ENCODE data around the gene NFKBIA. TPM values are rescaled to one million over a fixed set of nuclear protein-coding genes. Genes with fewer than 3 reads are reported as not detected.
"Not testable (repeated sequence)": the region's sequence is repeated elsewhere in the genome, so short reads cannot be mapped to it uniquely, and the experiment has no call there.

NFKBIA gene, protein sequence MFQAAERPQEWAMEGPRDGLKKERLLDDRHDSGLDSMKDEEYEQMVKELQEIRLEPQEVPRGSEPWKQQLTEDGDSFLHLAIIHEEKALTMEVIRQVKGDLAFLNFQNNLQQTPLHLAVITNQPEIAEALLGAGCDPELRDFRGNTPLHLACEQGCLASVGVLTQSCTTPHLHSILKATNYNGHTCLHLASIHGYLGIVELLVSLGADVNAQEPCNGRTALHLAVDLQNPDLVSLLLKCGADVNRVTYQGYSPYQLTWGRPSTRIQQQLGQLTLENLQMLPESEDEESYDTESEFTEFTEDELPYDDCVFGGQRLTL
- total RNA-seq (2014; rRNA removed; shearing (Covaris generic)) = 98.1 and 101 TPM in 2 replicates

DNA sequence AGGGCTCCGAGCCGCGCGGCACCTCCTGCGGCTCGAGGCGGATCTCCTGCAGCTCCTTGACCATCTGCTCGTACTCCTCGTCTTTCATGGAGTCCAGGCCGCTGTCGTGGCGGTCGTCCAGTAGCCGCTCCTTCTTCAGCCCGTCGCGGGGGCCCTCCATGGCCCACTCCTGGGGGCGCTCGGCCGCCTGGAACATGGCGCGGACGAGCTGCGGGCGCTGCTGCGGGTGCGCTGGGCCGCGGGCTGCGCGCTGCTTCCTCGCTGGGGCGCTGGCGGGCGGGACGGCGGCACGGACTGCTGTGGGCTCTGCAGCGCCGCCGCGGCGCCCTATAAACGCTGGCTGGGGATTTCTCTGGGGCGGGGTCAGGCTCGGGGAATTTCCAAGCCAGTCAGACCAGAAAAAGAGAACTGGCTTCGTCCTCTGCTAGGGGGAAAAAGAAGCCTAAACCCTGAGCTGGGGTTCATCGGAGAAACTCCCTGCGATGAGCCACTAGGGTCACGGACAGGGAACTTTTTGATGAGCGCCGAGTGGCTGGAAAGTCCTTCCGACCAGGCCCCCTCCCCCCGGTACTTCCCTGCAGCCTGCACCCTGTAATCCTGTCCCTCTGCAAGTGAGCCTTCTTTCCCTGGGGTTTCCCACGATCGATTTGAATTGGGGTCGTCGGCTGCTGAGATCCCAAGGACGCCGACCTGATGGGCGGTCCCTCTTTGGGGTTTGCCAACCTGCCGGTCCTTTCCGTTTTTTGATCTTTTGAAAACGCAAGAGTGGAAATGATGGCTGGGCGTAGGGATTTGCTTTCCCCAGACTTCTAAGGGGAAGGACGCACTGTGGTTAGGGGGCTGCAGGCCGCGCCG is at the start of gene NFKBIA:
Gene NFKBIA (minus strand): TSS at position 301 of the 855 bp plus-strand sequence. CDS start 105 bp downstream, at position 196.
- peak; percentile 84 for DNase-seq (ENCODE audit: low spot score)
- in situ Hi-C loops (cut with HindIII; ENCODE audit: low sequenced_read_pairs) = loop anchor here (10.0 to 25.0 kb wide), 2 partner anchors 180 to 367 kb away; partner anchors contain the start of gene FAM177A1

DNA sequence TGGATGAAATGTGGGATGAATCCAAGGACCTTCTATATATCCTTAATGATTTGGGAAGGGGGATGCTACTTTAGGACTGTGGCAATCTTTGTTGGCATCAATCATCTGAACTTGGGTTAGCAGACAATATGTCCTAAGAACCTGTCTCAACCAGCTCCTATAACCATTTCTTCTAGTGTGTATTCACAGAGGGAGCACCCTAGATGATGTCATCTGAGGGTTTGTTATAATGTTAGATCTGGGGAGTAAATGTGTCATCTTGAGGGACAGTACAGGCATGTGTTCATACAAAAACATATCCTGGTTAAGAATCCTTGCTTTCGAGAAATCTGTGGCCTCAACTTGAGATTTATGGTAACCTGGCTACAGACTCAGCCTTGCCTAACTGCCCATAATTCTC is 41.9 kb upstream of the NFKBIA start:
- DNase-seq (ENCODE audit: low spot score) = no peak
- in situ Hi-C loops (cut with HindIII; ENCODE audit: low sequenced_read_pairs) = loop anchor here (25.0 kb wide), 1 partner anchor 241 kb away; no protein-coding TSS in a partner anchor

DNA sequence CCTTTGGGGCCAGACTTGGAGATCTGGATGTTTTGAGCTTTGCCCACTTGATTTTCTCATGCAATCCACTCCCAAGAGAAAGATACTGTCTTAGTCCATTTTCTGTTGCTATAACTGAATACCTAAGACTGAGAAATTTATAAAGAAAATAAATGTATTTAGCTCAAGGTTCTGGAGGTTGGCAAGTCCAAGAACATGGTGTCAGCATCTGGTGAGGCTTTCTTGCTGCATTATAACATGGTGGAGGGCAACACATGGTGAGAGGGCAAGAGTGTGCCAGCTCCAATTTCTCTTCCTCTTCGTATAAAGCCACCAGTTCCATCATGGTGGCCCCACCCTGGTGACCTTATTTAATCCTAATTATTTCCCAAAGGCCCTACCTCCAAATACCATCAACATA is 39.6 kb upstream of the NFKBIA start:
- DNase-seq (ENCODE audit: low spot score) = no peak
- in situ Hi-C loops (cut with HindIII; ENCODE audit: low sequenced_read_pairs) = loop anchor here (25.0 kb wide), 1 partner anchor 243 kb away; no protein-coding TSS in a partner anchor

GRCh38 chr14:35441160-35441559 is 36.6 kb upstream of the NFKBIA start:
- in situ Hi-C loops (cut with HindIII; ENCODE audit: low sequenced_read_pairs) = loop anchor here (25.0 kb wide), 1 partner anchor 246 kb away; no protein-coding TSS in a partner anchor

GRCh38 chr14:35438910-35439713 is 34.6 kb upstream of the NFKBIA start:
- in situ Hi-C loops (cut with HindIII; ENCODE audit: low sequenced_read_pairs) = loop anchor here (25.0 kb wide), 1 partner anchor 248 kb away; no protein-coding TSS in a partner anchor
- DNase-seq (ENCODE audit: low spot score) = no peak

More at GRCh38 chr14:35441160-35441559, 36.6 kb upstream of the NFKBIA start:
- no peak for DNase-seq (ENCODE audit: low spot score)

DNA sequence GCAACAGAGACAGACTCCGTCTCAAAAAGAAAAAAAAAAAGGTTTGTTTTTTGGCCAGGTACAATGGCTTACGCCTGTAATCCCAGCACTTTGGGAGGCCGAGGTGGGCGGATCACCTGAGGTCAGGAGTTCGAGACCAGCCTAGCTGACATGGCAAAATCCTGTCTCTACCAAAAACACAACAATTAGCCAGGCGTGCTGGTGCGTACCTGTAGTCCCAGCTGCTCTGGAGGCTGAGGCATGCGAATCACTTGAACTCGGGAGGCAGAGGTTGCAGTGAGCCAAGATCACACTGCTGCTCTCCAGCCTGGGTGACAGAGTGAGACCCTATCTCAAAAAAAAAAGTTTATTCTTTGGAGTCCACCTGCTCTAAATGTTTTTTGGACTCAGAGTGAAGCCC is 33.9 kb upstream of the NFKBIA start:
- DNase-seq (ENCODE audit: low spot score) = not testable (repeated sequence)
- in situ Hi-C loops (cut with HindIII; ENCODE audit: low sequenced_read_pairs) = loop anchor here (25.0 kb wide), 1 partner anchor 249 kb away; no protein-coding TSS in a partner anchor

- DNase-seq (ENCODE audit: low spot score) = no peak
- in situ Hi-C loops (cut with HindIII; ENCODE audit: low sequenced_read_pairs) = loop anchor here (25.0 kb wide), 1 partner anchor 252 kb away; no protein-coding TSS in a partner anchor
Observed at GRCh38 chr14:35435177-35435576, 30.6 kb upstream of the NFKBIA start.

DNA sequence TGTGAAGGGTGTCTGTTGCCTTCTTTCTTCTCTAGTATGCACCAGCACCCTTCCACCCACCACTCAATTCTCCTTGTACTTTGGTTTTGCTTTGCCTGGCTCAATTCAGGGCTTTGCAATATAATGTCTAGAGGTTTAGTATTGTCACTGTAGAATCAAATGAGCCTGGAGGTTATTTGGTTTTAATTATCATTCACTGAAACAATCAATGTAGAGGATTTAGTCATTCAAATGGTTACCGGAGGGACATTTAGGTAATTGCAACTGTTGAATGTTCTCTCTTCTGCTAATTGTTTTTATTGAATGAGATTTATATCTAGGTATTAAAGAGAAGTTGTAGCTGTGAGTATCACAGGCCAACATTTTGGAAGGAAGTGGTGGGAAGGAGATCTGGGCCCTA is 29.3 kb upstream of the NFKBIA start:
- in situ Hi-C loops (cut with HindIII; ENCODE audit: low sequenced_read_pairs) = loop anchor here (25.0 kb wide), 1 partner anchor 253 kb away; no protein-coding TSS in a partner anchor
- DNase-seq (ENCODE audit: low spot score) = no peak

- DNase-seq (ENCODE audit: low spot score) = no peak
- in situ Hi-C loops (cut with HindIII; ENCODE audit: low sequenced_read_pairs) = loop anchor here (25.0 kb wide), 1 partner anchor 257 kb away; no protein-coding TSS in a partner anchor
Observed at GRCh38 chr14:35430459-35431199, 26.1 kb upstream of the NFKBIA start.

- no peak for DNase-seq (ENCODE audit: low spot score)
- in situ Hi-C loops (cut with HindIII; ENCODE audit: low sequenced_read_pairs) = loop anchor here (25.0 kb wide), 1 partner anchor 257 kb away; no protein-coding TSS in a partner anchor
Observed at GRCh38 chr14:35429951-35430350, 25.4 kb upstream of the NFKBIA start.

DNA sequence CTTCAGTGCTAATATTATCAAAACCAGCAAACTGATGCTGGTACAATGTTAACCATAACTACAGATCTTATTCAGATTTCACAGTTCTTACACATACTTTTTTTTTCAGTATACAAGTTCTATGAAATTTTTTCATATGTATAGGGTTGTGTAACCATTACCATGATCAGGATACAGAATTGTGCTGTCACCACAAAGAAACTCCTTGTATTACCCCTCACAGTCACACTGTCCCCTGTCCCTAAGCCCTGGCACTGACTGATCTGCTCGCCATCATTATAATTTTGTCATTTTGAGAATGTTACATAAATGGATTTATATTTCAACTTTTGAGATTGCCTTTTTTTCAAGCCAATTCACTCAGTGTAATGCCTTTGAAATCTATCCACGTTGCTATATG is 21.3 kb upstream of the NFKBIA start:
- DNase-seq (ENCODE audit: low spot score) = no peak
- in situ Hi-C loops (cut with HindIII; ENCODE audit: low sequenced_read_pairs) = loop anchor here (25.0 kb wide), 1 partner anchor 261 kb away; no protein-coding TSS in a partner anchor

- in situ Hi-C loops (cut with HindIII; ENCODE audit: low sequenced_read_pairs) = loop anchor here (25.0 kb wide), 1 partner anchor 386 kb away; the partner anchor contains the start of gene FAM177A1
- no peak for DNase-seq (ENCODE audit: low spot score)
Observed at GRCh38 chr14:35423621-35424020, 19.1 kb upstream of the NFKBIA start.

DNA sequence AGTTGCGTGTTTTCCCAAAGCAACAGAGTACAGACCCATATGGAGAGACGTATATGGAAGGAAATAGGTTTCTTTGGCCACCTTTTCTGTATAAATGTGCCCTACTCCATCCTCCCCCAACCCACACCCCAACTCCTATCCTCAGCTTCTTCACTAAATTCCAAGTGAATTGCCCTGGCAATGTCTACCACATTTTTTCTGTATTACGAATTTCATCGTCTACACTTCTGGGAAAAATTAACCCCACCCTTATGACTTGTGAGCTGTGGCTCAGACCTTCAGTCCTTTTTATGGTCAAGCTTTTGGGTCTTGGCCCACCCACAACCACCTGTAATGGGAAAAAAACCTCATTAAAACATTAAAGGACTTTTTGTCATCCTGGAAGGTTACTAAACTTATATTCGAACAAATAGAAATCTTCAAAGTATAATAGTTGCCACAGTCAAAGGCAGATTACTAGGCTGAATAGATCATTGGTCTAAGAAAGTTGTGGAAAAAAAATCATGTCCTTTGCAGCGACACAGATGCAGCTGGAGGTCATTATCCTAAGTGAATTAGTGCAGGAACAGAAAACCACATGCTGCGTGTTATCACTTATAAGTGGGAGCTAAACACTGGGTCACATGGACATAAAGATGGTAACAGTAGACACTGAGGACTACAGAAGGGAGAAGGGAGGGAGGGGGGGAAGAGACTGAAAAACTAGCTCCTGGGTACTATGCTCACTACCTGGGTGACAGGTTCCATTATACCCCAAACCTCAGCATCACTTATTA is 15.7 kb upstream of the NFKBIA start:
- in situ Hi-C loops (cut with HindIII; ENCODE audit: low sequenced_read_pairs) = loop anchor here (25.0 kb wide), 1 partner anchor 383 kb away; the partner anchor contains the start of gene FAM177A1
- no peak for DNase-seq (ENCODE audit: low spot score)

- in situ Hi-C loops (cut with HindIII; ENCODE audit: low sequenced_read_pairs) = loop anchor here (25.0 kb wide), 1 partner anchor 382 kb away; the partner anchor contains the start of gene FAM177A1
- DNase-seq (ENCODE audit: low spot score) = no peak
Observed at GRCh38 chr14:35419429-35419841, 14.9 kb upstream of the NFKBIA start.

DNA sequence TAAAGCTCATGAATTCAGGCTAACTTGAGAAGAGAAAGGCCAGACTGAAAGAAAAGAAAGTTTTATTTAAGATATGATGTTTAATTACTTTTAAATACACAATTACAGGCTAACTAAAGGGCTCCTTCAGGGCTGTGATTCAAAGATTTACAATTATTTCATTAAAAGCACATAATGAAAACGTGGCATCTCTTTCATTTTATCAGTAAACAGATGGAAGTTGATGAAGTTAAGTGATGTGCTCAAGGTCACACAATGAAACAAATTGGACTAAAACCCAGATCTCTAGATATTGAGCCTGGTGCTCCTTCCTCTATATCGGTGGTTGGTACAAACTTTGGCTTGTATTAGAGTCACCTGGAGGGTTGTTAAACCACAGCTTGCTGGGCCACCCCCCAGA is 13.5 kb upstream of the NFKBIA start:
- no peak for DNase-seq (ENCODE audit: low spot score)
- in situ Hi-C loops (cut with HindIII; ENCODE audit: low sequenced_read_pairs) = loop anchor here (25.0 kb wide), 1 partner anchor 381 kb away; the partner anchor contains the start of gene FAM177A1

- in situ Hi-C loops (cut with HindIII; ENCODE audit: low sequenced_read_pairs) = loop anchor here (25.0 kb wide), 1 partner anchor 379 kb away; the partner anchor contains the start of gene FAM177A1
- DNase-seq (ENCODE audit: low spot score) = no peak
Observed at GRCh38 chr14:35416108-35416750, 11.7 kb upstream of the NFKBIA start.
